CD4-positive, alpha-beta T cell treated with Interleukin-1 beta for 1 hour (primary cell): Measurements from ENCODE around the gene C2orf74.
A peak's percentile ranks its signal among the peaks of the same experiment; 100 is the strongest.
"Not testable (repeated sequence)": the region's sequence is repeated elsewhere in the genome, so short reads cannot be mapped to it uniquely, and the experiment has no call there.

Experiments used
- DNase-seq, 2 donors: peaks; one replicate each; pipeline ENCODE4 v3.0.0-alpha.2; 2020 to 2022

C2orf74 gene

DNA sequence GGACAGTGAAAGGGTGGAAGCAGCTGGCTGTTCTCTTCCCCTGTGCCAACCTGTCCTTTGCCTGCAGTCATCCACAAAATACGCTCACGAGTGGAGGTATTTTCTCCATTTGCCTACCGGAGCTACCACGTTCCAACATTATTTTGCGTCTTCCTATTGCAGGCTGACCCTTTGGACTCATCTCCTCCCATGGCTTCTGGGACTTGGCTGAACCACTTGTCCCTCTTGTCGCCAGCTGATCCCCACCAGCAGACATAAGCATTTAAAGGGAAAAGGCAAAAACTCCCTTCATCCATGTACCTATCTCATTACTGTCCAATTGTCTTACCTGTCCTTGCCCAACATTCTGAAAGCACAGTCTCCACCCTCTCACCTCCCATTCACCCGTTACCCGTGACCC lies 13.0 kb downstream of the C2orf74 start:
- DNase-seq: no peak

DNA sequence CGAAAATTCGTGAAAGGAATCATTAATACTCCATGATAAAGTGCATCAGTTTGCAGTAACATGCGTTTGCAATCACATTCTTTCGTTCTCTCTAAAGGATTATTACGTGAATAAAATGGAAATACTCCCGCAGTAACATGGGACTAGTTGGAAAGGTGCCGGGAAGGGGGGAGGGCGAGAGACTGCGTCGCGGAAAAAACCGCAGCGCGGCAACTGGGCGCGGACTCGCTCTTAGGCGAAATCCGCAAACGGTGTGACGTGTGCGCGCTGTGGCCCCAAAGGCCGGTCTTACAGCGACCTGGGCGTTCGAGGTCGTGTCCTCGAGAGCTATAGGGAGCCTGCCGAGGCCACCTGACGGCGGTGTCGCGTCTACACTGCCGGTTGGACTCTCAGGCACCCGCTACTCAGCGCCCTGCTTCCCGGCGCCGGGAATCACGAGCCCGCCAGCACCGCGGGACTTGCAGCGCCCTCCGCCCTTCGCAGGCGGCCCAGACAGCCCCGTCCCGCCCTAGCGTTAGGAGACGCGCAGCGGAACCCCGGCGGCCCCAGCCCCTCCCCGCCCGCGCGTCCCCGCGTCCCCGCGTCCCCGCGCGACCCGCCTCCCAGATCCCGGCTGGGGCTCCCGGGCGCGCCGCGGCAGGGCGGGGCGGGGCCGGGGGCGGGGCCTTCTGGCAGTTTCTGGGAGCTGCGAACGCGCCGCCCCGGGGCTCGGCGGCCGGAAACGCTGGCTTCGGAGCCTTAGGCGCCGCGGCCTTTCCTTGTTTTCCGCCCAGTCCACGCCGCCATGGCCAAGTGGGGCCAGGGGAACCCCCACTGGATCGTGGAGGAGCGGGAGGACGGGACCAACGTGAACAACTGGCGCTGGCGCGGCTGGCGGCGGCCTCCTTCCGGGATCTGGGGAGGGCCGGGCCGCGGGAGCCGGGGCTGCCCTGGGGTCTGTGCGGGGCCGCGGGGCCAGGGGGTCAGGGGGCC lies 15.1 kb downstream of the C2orf74 start:
- peak; percentile 93 to 94 for DNase-seq

DNA sequence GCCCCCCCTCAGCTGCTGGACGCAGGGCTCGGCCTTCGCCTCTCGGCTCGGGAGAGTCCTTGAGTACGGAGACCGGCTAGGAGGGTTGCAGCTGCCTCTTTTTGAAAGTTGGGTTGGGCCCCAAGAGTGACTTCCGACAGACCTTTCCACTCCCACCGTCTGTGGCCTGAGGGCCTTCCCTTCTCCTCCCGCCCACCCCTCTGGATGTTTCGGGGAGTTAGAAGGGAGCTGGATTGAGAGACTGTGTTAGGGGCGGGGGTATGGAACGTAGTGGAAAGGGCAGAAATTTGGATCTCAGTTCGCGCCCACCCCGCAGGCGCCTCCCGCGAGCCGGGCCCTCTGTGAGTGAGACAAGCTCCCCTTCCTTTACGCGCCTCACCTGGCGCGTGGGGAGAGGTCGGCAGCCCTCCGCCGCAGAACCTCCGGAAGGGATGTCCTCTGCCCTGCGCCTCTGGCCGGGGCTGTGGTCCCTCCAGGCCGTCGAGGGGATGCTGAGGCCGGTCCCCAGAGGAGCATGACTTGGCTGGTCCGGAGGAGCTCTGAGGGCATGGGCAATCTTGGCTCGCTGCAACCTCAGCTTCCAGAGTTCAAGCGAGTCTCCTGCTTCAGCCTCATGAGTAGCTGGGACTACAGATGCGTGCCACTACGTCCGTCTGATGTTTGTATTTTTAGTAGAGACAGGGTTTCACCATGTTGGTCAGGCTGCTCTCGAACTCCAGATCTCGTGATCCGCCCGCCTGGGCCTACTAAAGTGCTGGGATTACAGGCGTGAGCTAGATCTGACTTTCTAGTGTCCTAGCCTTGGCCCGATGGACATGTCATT lies 15.9 kb downstream of the C2orf74 start:
- DNase-seq: peak; percentile 32 to 45

DNA sequence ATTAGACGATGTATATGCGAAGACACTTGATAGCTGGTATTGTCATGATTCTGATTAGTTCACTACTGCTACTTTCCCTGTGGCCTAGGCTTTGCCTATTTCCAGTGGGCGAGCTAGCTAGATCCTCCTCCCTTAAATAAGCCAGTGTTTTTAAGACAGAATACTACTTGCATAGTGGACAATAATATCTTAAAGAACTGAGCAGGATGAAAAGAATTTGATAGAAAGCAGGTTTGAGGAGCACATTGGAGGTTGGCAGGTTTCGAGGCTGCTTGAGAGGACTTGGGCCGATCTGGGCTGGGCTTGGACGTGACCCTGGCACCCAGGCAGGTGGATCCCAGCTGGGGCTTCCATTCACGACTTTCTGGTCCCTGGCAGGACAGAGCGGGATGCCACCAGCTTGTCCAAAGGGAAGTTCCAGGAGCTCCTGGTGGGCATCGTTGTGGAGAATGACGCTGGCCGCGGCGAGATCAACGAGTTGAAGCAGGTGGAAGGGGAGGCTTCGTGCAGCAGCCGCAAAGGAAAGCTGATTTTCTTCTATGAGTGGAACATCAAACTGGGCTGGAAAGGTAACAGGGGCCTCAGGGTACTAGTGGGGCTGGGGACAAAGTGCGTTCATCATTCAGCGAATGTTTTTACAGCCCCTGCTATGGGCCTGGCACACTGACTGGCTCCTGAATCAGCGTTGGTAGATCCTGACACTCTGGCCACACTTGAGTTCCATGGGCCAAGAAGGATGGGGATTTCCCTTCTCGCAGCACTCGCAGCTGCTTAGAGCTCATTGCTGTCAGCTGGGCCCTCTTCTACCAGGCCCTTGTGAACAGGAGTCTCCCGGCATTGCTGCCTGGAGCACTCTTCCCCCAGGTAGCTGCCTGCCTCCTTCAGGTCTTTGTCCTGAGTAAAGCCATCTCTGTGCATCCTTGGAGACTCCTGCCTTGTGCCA lies 16.9 kb downstream of the C2orf74 start:
- DNase-seq: no peak

DNA sequence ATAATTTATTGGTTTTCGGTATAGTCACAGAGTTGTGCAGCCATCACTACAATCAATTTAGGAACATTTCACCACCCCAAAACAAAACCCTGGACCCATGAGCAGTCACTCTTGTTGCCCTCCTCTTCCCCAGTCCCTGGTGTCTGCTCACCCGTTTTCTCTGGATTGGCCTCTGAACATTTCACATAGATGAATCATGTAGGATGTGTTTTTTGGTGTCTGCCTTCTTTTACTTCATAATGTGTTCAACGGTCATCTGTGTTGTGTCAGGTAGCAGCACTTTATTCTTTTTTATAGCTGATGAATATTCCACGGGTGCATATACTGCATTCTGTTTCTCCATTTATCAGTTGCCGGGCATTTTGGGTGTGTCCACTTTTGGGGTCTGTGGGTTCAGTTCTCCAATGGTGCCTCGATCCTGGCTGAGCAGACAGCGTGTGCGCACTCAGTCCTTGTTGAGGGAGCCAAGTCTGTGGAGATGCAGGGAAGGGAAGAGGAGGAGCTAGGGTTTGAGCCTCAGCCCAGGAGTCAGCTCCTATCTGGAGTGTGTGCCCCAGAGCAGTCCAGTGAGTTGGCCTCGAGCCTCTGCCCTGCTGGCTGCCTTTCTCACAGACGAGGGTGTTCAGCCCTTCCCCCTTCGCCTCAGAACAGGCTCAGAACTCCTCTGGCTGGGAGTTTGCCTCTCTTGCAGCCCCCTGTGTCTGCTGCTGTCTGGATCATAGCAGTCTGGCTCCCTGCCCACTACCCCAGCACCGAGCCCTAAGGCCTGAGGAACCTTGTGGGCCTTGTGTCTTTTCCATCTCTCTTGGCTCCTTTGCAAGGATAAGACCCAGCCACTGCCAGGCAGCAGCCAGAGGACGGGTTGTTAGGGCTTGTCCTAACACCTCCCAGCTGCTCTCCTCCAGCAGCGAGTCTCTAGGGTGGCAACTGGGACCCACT lies 18.0 kb downstream of the C2orf74 start:
- no peak for DNase-seq

DNA sequence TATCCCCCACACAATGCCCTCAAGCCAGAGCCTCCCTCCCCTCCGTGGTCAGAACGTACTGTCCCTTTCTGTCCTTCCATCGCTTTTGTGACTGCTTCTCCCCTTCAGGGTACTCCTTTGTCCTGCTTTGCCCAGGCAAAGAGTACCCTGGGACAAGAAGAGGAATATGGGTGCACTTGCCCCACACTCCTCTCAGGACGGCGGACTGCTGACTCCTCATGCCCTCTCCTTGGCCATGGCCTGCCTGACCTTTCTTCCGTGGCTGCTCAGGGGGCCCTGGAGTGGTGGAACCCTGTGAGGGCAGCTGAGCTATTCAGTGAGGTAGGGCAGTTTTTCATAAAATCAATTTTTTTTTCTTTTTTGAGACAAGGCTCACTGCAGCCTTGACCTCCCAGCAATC lies 18.7 kb downstream of the C2orf74 start:
- DNase-seq: no peak

DNA sequence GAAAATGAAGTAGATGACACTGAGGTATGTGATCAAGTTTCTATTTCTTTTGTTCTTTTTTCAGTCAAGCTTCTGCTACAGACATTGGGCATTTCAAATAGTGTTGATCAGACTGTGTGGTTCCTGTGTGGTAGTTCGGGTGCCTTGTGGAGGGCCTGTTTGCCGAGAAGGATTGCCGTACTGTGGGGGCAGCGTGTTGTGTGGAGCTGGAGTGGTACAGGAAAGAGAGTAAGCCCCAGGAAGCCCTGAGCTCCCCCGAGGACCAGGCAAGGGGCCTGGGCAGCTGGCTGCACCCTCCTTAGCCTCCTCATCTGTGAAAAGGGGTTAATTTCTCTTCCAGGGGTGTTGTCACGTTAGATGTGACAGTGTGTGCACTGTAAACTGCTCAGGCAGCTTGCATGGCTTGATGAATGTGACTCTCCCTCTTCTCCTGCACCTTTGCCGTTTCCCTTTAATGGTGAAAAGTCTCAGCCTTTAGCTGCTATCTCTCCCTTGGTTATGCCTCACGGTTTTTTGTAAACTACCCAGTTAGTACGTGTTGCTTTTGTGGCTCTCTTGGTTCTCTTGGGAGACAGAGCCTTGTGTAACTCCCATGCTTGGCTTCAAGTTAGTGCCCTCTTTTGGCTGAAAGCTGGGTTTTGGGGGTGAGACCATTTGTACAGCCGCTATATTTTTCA lies 19.5 kb downstream of the C2orf74 start:
- no peak for DNase-seq

DNA sequence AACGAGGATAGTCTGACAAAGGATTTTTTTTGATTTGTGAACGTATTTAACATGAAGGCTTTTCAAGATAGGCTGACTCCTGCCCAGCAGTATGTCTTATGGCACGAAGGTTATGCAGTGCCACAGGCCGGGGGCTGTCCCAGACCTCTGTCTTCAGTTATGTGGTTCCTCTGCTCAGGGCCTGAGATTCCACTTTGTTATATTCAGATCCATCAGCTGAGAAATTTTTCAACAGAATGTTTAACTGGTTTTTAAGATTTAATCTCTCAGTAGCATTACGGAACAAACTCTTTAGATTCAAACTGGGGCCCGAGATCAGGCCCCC lies 20.0 kb downstream of the C2orf74 start:
- DNase-seq: no peak

DNA sequence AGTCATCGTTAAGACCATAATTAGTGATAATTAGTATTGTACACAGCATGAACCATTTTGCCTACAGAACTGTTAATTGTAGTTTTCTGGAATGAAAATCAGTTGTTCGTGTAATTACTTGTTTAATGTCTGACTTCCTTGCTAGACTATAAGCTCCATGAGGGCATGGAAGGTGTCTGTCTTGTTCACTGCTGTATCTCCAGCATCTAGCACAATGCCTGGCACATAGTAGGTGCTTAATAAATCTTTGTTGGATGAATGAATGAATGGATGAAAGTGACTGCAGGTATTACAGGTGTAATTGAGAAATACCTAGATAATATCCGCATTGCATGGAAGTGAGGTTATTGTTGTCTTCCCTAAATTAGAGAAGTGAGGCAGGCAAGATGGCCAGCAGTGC lies 21.8 kb downstream of the C2orf74 start:
- DNase-seq: no peak

DNA sequence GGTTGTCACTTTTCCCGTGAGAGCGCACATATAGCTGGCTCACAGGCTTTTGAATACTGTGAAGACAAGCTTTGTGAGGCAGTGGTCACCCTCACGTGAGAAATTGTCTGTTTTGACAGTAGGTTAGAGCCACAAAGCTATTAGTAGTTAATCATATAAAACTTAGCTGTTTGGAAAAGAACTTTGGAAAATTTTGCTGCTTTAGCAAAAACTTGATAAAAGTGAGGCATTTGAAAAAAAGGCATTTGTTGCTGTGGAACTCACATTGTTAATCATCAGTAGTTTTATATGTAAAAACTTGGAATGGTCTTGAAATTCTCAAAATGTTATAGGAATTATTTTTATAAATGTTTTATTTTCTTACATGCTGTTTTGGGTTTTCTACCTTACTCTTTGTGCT lies 22.3 kb downstream of the C2orf74 start:
- no peak for DNase-seq

DNA sequence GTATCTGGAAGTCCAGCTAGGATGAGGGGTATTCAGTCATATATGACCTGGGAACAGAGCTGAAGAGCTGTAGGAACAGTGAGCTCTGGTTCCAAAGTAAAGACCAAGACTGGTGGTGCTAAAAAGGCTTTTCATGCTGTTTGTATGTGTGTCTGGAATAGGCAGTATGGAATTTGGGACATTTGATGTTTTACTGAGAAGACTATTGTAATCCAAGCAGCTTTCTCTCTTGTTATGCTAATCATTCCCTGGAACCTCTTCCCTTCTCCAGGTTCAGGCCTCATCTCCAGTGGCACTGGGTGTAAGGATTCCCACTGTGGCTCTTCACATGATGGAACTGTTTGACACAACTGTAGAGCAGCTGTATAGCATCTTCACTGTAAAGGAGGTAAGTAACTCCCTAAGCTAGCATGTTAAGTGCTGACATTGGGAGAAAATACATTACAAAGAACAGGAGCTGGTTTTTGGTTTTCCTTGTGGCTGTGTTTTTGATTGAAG lies 23.3 kb downstream of the C2orf74 start:
- DNase-seq: no peak

DNA sequence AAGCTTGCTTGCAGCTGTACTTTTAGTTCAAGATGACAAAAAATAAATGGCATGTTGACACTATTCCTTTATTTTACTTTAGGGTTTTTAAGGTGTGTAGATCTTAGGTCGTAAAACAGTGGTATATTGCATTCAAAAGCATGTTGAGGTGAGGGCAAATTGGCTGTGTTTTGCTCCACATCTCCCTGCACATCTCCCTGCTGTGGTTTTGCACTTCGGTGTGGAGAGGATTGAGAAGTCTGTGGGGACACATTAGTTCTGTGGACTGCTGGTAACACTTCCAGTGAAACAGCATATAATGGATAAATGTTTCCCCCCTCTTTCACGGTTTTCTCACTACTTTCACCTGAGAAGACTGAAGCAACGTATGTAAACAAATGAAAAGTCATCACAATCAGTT lies 25.1 kb downstream of the C2orf74 start:
- no peak for DNase-seq

DNA sequence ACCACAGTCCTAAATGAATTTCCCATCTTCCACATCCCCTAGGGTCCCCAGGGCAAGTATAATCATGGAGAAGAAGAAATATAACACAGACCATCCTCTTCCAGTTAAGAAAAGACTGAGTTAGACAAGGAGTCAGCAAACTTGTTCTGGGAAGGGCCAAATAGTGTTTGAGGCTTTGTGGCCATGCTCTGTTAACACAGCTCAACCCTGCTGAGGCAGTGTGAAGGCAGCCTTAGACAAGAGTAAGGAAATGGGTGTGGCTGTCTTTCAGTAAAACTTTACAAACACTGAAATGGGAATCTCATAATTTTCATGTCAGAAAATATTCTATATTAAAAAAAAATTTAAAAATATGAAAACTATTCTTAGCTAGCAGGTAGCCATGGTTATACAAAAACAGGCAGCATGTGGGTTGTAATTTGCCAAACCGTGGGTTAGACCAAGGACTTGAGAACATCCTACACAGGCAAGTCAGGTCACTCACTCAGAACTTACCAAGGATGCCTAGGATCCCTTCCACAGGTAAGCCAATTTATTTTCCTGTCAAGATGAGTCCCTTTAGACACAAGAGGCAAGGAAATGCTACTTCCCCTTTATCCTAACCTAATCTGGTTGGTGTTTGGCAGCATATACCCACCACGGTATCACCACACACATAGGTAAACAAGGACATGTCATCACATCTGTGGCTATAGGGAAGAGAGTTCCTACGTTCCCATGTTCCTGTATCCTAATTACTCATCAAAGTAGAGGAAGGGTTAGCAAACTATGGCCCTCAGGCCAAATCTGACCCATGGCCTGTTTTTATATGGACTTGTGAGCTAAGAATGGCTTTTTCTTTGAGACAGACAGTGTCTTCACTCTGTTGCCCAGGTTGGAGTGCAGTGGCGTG lies 31.9 kb downstream of the C2orf74 start:
- DNase-seq: no peak

DNA sequence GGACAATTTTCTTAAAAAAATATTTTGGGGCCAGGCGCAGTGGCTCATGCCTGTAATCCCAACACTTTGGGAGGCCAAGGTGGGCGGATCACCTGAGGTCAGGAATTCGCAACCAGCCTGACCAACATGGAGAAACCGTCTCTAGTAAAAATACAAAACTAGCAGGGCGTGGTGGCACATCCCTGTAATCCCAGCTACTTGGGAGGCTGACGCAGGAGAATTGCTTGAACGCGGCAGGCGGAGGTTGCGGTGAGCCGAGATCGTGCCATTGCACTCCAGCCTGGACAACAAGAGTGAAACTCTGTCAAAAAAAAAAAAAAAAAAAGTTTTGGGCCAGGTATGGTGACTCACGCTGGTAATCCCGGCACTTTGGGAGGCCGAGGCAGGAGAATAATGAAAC lies 32.7 kb downstream of the C2orf74 start:
- DNase-seq: not testable (repeated sequence)

DNA sequence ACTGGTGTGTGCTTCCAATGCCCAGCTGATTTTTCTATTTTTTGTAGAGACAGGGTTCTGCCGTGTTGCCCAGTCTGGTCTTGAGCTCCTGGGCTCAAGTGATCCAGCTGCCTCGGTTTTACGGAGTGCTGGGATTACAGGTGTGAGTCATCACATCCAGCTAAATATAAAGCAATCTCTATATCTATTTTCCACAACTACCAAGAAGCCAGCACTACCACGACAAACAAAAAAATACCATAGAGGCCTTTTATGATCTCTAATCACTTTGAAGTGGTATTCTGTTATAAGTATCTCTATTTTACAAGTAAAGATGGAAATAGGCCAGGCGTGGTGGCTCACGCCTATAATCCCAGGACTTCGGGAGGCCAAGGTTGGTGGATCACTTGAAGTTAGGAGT lies 34.7 kb downstream of the C2orf74 start:
- no peak for DNase-seq

DNA sequence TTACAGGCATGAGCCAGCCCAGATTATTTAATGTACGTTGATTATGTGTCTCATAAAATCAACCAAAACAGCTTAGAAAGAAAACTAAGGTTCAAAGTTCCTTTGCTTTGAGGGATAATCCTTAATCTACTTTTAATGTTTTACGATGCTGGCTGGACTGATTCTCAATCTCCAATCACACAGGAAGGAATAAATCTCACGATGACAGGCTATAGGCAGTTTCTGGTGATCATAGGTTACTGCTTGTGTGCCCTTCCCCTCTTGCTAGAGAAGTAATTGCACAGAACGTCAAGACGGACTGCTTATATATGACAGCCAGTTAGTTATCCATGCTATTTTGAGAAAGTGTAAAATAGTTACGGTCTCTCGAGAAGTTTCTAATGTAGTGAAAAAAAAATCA lies 43.1 kb downstream of the C2orf74 start:
- no peak for DNase-seq

DNA sequence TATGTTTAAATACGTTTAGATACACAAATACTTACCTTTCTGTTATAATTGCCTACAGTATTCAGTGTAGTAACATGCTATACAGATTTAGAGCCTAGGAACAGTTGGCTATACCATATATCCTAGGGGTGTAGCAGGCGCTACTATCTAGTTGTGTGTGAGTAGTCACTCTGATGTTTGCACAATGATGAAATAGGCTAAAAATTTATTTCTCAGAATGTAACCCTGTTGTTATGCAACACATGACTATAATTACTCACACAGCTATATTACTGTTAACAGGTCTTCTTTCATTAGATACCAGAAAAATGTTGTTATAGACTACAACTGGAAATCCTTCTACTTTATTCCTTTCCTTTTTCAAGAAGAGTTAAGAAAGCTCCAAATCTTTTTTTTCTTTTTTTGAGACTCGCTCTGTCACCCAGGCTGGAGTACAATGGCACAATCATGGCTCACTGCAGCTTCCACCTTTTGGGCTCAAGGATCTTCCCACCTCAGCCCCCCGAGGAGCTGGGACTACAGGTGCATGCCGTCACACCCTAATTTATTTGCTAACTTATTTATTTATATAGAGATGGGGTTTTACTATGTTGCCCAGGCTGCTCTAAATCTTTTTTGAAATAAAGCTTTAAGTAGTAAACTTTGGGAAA lies 48.5 kb downstream of the C2orf74 start:
- no peak for DNase-seq

DNA sequence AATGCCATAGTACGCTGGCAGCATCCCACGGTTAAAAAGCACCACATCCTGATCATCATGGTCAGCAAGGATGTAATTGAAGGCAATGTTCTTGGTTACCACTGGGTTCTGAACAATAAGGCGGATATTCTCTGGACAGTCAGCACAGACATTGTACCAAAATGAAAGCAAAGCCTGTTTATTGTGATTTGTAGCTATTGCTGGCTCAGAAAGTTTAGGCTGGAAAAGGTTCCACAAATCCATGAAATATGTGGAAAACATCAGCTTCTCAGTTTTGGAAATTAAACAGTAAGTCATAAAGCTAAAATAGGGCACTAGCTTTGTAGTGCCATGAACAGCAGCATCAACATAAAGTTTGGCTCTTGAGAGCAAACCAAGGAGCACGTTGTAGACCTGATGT lies 52.2 kb downstream of the C2orf74 start:
- no peak for DNase-seq
